CD4-positive, alpha-beta T cell treated with Interleukin-4 for 4 hours (primary cell): ENCODE results near the gene THUMPD3.

Experiments used
- DNase-seq: peaks from one replicate; pipeline ENCODE4 v3.0.0-alpha.2; 2020

THUMPD3 gene

GRCh38 chr3:9397906-9398699 lies 35.2 kb downstream of the THUMPD3 start:
- DNase-seq: no peak

GRCh38 chr3:9398700-9399336 lies 36.0 kb downstream of the THUMPD3 start:
- peak; percentile 46 for DNase-seq

- no peak for DNase-seq
These were observed 36.5 kb downstream of the THUMPD3 start for GRCh38 chr3:9399337-9399703.

- no peak for DNase-seq
These were observed 36.9 kb downstream of the THUMPD3 start for GRCh38 chr3:9399746-9400145.

GRCh38 chr3:9400616-9401015 lies 37.8 kb downstream of the THUMPD3 start:
- no peak for DNase-seq

- DNase-seq: no peak
These were observed 39.1 kb downstream of the THUMPD3 start for GRCh38 chr3:9401986-9402385.

GRCh38 chr3:9402410-9403228 lies 39.8 kb downstream of the THUMPD3 start:
- no peak for DNase-seq

- no peak for DNase-seq
These were observed 40.6 kb downstream of the THUMPD3 start for GRCh38 chr3:9403463-9403862.

GRCh38 chr3:9404680-9405079 lies 41.8 kb downstream of the THUMPD3 start:
- DNase-seq: peak; percentile 17

- DNase-seq: no peak
These were observed 42.9 kb downstream of the THUMPD3 start for GRCh38 chr3:9405756-9406155.

GRCh38 chr3:9406856-9407626 lies 44.2 kb downstream of the THUMPD3 start:
- DNase-seq: no peak

- no peak for DNase-seq
These were observed 45.2 kb downstream of the THUMPD3 start for GRCh38 chr3:9408061-9408460.

- no peak for DNase-seq
These were observed 45.7 kb downstream of the THUMPD3 start for GRCh38 chr3:9408546-9408945.

- no peak for DNase-seq
These were observed 47.4 kb downstream of the THUMPD3 start for GRCh38 chr3:9409981-9410854.

GRCh38 chr3:9411302-9411701 lies 48.4 kb downstream of the THUMPD3 start:
- DNase-seq: no peak

- DNase-seq: no peak
These were observed 49.4 kb downstream of the THUMPD3 start for GRCh38 chr3:9412293-9412692.

GRCh38 chr3:9414826-9415225 lies 52.0 kb downstream of the THUMPD3 start:
- DNase-seq: no peak

GRCh38 chr3:9415485-9416138 lies 52.8 kb downstream of the THUMPD3 start:
- no peak for DNase-seq

- DNase-seq: no peak
These were observed 53.4 kb downstream of the THUMPD3 start for GRCh38 chr3:9416139-9416780.

- DNase-seq: no peak
These were observed 58.1 kb downstream of the THUMPD3 start for GRCh38 chr3:9420850-9421549.
